Skeletal muscle satellite cell (primary cell): ENCODE results near the gene SFSWAP. TPM values are rescaled to one million over a fixed set of nuclear protein-coding genes. Genes with fewer than 3 reads are reported as not detected.

Experiments
- H3K27me3 ChIP-seq: 2 replicates; pipeline ENCODE4 v1.7.0; 2013; ENCODE audit warnings: low read length; ENCODE audit not compliant: control insufficient read depth, insufficient read depth
- H3K36me3 ChIP-seq: 2 replicates; pipeline ENCODE4 v1.7.0; 2013; ENCODE audit warnings: mild to moderate bottlenecking, control low read depth, low read length; ENCODE audit not compliant: insufficient read depth
- H3K4me1 ChIP-seq: 2 replicates; pipeline ENCODE4 v1.7.0; 2013; ENCODE audit warnings: low read length; ENCODE audit not compliant: control insufficient read depth, insufficient read depth
- H3K4me2 ChIP-seq: 2 replicates; pipeline ENCODE4 v1.7.0; 2013; ENCODE audit warnings: mild to moderate bottlenecking, low read length
- H3K4me3 ChIP-seq: 2 replicates; pipeline ENCODE4 v1.7.0; 2013; ENCODE audit warnings: low read length
- H3K9ac ChIP-seq: 2 replicates; pipeline ENCODE4 v1.7.0; 2013; ENCODE audit warnings: mild to moderate bottlenecking, low read depth, low read length, moderate library complexity
- H3K9me3 ChIP-seq: replicated peaks from 2 replicates; pipeline ENCODE4 v1.7.0; 2013; ENCODE audit warnings: mild to moderate bottlenecking, control low read depth, low read length
- small RNA-seq: library from RNA; depleted of rRNA; stranded (forward); fragments of <200 nt; gene quantifications from one replicate; pipeline ENCODE3, GENCODE V24; 2012

SFSWAP gene

DNA sequence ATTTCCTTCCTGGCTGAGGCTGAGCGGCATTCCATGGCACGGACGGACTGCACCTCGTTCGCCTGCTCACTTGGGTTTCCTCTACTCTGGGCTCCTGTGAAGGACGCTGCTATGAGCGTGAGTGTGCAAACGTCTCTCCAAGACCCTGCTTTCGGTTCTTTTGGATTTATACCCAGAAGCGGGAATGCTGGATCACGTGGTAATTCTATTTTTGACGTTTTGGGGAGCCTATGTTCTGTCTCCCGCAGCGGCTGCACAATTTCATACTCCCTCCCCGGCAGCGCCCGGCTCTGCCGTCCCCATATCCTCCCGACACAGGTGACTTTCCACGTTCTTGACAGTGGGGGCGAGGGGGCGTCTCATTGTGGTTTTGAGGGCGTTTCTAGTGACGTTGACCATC, 137.9 kb downstream of the SFSWAP start:
- no peak overlapping the region for H3K9ac ChIP-seq
- H3K36me3 ChIP-seq, result no peaks in the 10 kb centered on the region
- H3K9me3 ChIP-seq, result no peaks in the 10 kb centered on the region
- no peak overlapping the region for H3K4me2 ChIP-seq
- no peak overlapping the region for H3K4me3 ChIP-seq
- H3K27me3 ChIP-seq, result no peaks in the 10 kb centered on the region
- H3K4me1 ChIP-seq, result peaks cover 15% of the 10 kb centered on the region

Small RNA genes within 50 kb of the gene (small RNA-seq; reads per million reads assigned to genes)
- gene RNA5SP377 (not detected), gene RNA5SP378 (not detected), gene RNU6-1017P (not detected)
